NCI-H1930 (cell line): ENCODE results near the gene PLCB1.

Experiments used
- DNase-seq, 2 experiments: peaks; one replicate each; lab custom pipeline; 2025; lab: John Stamatoyannopoulos, UW

Gene PLCB1

GRCh38 chr20:8880085-8880853 is 748.2 kb downstream of the PLCB1 start:
- DNase-seq = no peak

GRCh38 chr20:8891039-8891438 is 759.0 kb downstream of the PLCB1 start:
- no peak for DNase-seq

- DNase-seq = no peak
Observed at GRCh38 chr20:8895472-8895871, 763.4 kb downstream of the PLCB1 start.

GRCh38 chr20:8898823-8899222 is 766.8 kb downstream of the PLCB1 start:
- no peak for DNase-seq

GRCh38 chr20:8901237-8902025 is 769.4 kb downstream of the PLCB1 start:
- DNase-seq = no peak

- peak; percentile 18 to 48 for DNase-seq
Observed at GRCh38 chr20:8903655-8904605, 771.9 kb downstream of the PLCB1 start.

GRCh38 chr20:8909596-8909995 is 777.5 kb downstream of the PLCB1 start:
- DNase-seq = no peak

- DNase-seq = no peak
Observed at GRCh38 chr20:8912096-8912495, 780.0 kb downstream of the PLCB1 start.

GRCh38 chr20:8912731-8913130 is 780.7 kb downstream of the PLCB1 start:
- no peak for DNase-seq

- no peak for DNase-seq
Observed at GRCh38 chr20:8913456-8913855, 781.4 kb downstream of the PLCB1 start.

- no peak for DNase-seq
Observed at GRCh38 chr20:8914421-8914820, 782.4 kb downstream of the PLCB1 start.

- DNase-seq = no peak
Observed at GRCh38 chr20:8917084-8917483, 785.0 kb downstream of the PLCB1 start.

GRCh38 chr20:8918145-8918544 is 786.1 kb downstream of the PLCB1 start:
- DNase-seq = no peak

- DNase-seq = no peak
Observed at GRCh38 chr20:8924539-8924938, 792.5 kb downstream of the PLCB1 start.

GRCh38 chr20:8930726-8931125 is 798.7 kb downstream of the PLCB1 start:
- no peak for DNase-seq

GRCh38 chr20:8932192-8933165 is 800.4 kb downstream of the PLCB1 start:
- DNase-seq = no peak

- no peak for DNase-seq
Observed at GRCh38 chr20:8933381-8933807, 801.3 kb downstream of the PLCB1 start.

- DNase-seq = no peak
Observed at GRCh38 chr20:8934362-8934761, 802.3 kb downstream of the PLCB1 start.
